GM18519 (cell line): Measurements from ENCODE around the gene ANTXRL.
"Not testable (repeated sequence)": the region's sequence is repeated elsewhere in the genome, so short reads cannot be mapped to it uniquely, and the experiment has no call there.

ENCODE experiments used
- ATAC-seq: cut with Tn5 transposase; IDR thresholded peaks from one replicate; pipeline ENCODE4 v1.9.1; 2021; ENCODE audit warnings: mild to moderate bottlenecking, moderate library complexity; ENCODE audit not compliant: unreplicated experiment, low FRiP score

ANTXRL gene

GRCh38 chr10:46254007-46254383, 32.8 kb upstream of the ANTXRL start:
- no peak for ATAC-seq

GRCh38 chr10:46254467-46254866, 32.3 kb upstream of the ANTXRL start:
- no peak for ATAC-seq

- not testable (repeated sequence) for ATAC-seq
These were observed 31.6 kb upstream of the ANTXRL start for GRCh38 chr10:46255210-46255609.

- ATAC-seq: no peak
These were observed 30.7 kb upstream of the ANTXRL start for GRCh38 chr10:46255801-46256747.

GRCh38 chr10:46257099-46257498, 29.7 kb upstream of the ANTXRL start:
- no peak for ATAC-seq

- ATAC-seq: not testable (repeated sequence)
These were observed 23.8 kb upstream of the ANTXRL start for GRCh38 chr10:46262906-46263560.

GRCh38 chr10:46263831-46264268, 22.9 kb upstream of the ANTXRL start:
- ATAC-seq: no peak

GRCh38 chr10:46264336-46264735, 22.5 kb upstream of the ANTXRL start:
- no peak for ATAC-seq

GRCh38 chr10:46264737-46265368, 21.9 kb upstream of the ANTXRL start:
- ATAC-seq: no peak

GRCh38 chr10:46265566-46266305, 21.1 kb upstream of the ANTXRL start:
- not testable (repeated sequence) for ATAC-seq

- no peak for ATAC-seq
These were observed 20.4 kb upstream of the ANTXRL start for GRCh38 chr10:46266306-46266985.

- ATAC-seq: no peak
These were observed 19.4 kb upstream of the ANTXRL start for GRCh38 chr10:46267132-46267985.

- ATAC-seq: no peak
These were observed 18.5 kb upstream of the ANTXRL start for GRCh38 chr10:46268076-46268881.

- not testable (repeated sequence) for ATAC-seq
These were observed 17.2 kb upstream of the ANTXRL start for GRCh38 chr10:46269554-46270053.

- ATAC-seq: no peak
These were observed 16.5 kb upstream of the ANTXRL start for GRCh38 chr10:46270086-46270811.

GRCh38 chr10:46270963-46271530, 15.8 kb upstream of the ANTXRL start:
- not testable (repeated sequence) for ATAC-seq
